Amniotic stem cell (primary cell): ENCODE results near the gene CUL5.
A peak's percentile ranks its signal among the peaks of the same experiment; 100 is the strongest.
"Not testable (repeated sequence)": the region's sequence is repeated elsewhere in the genome, so short reads cannot be mapped to it uniquely, and the experiment has no call there.

Experiments
- DNase-seq: peaks from one replicate; lab custom pipeline; 2025; lab: John Stamatoyannopoulos, UW

CUL5 gene

GRCh38 chr11:108025387-108026080 is 16.8 kb downstream of the CUL5 start:
- DNase-seq = no peak

- DNase-seq = no peak
These were observed 18.4 kb downstream of the CUL5 start for GRCh38 chr11:108027057-108027456.

- DNase-seq = not testable (repeated sequence)
These were observed 20.2 kb downstream of the CUL5 start for GRCh38 chr11:108028822-108029441.

- not testable (repeated sequence) for DNase-seq
These were observed 22.9 kb downstream of the CUL5 start for GRCh38 chr11:108031604-108032003.

- DNase-seq = no peak
These were observed 24.1 kb downstream of the CUL5 start for GRCh38 chr11:108032800-108033199.

GRCh38 chr11:108034034-108034433 is 25.3 kb downstream of the CUL5 start:
- DNase-seq = no peak

GRCh38 chr11:108034952-108035351 is 26.3 kb downstream of the CUL5 start:
- no peak for DNase-seq

- DNase-seq = no peak
These were observed 27.0 kb downstream of the CUL5 start for GRCh38 chr11:108035690-108036089.

- DNase-seq = no peak
These were observed 28.5 kb downstream of the CUL5 start for GRCh38 chr11:108037211-108037610.

GRCh38 chr11:108037636-108038035 is 28.9 kb downstream of the CUL5 start:
- no peak for DNase-seq

GRCh38 chr11:108048269-108048668 is 39.6 kb downstream of the CUL5 start:
- no peak for DNase-seq

- no peak for DNase-seq
These were observed 53.6 kb downstream of the CUL5 start for GRCh38 chr11:108062336-108062735.

- DNase-seq = no peak
These were observed 54.7 kb downstream of the CUL5 start for GRCh38 chr11:108063410-108063809.

- peak; percentile 12 for DNase-seq
These were observed 61.2 kb downstream of the CUL5 start for GRCh38 chr11:108069947-108070346.

GRCh38 chr11:108084811-108085210 is 76.1 kb downstream of the CUL5 start:
- DNase-seq = no peak

GRCh38 chr11:108085672-108086071 is 77.0 kb downstream of the CUL5 start:
- DNase-seq = no peak

GRCh38 chr11:108092134-108092533 is 83.4 kb downstream of the CUL5 start:
- DNase-seq = no peak

GRCh38 chr11:108093128-108093904 is 84.6 kb downstream of the CUL5 start:
- DNase-seq = no peak

- no peak for DNase-seq
These were observed 88.5 kb downstream of the CUL5 start for GRCh38 chr11:108097179-108097578.

GRCh38 chr11:108101090-108101775 is 92.5 kb downstream of the CUL5 start:
- DNase-seq = no peak

GRCh38 chr11:108111126-108111525 is 102.4 kb downstream of the CUL5 start:
- no peak for DNase-seq

- DNase-seq = no peak
These were observed 103.4 kb downstream of the CUL5 start for GRCh38 chr11:108112057-108112456.
